Gastrocnemius medialis (tissue), 4 donors: ENCODE measurements around the gene CYTL1.
"Not testable (repeated sequence)": the region's sequence is repeated elsewhere in the genome, so short reads cannot be mapped to it uniquely, and the experiment has no call there.

ENCODE experiments used
- CTCF ChIP-seq, 5 experiments: fragments of 450-650 bp in 3 of 5; fragments of 200-600 bp in 2 of 5; sonication (generic) in 2 of 5; IDR thresholded peaks in 4 of 5; conservative IDR thresholded peaks in 1 of 5; 1 replicate in 4 of 5; 2 replicates in 1 of 5; pipeline ENCODE4 v1.5.1; 2016 to 2019; ENCODE audit warnings: antibody characterized with exemption in 5 of 5, mild to moderate bottlenecking in 3 of 5, moderate library complexity in 3 of 5
- POLR2A ChIP-seq, 2 donors: fragments of 450-650 bp; IDR thresholded peaks; one replicate each; pipeline ENCODE4 v1.6.1; 2017; ENCODE audit warnings: antibody characterized with exemption in 2 of 2, mild to moderate bottlenecking in 2 of 2, moderate library complexity in 2 of 2

- not testable (repeated sequence) for TF ChIP-seq CTCF (IDR thresholded peaks at IDR 0.05 in 4 of 5, conservative IDR thresholded peaks at IDR 0.05 in 1 of 5); POLR2A (IDR thresholded peaks at IDR 0.05)
Observed at GRCh38 chr4:5006932-5007331, 12.3 kb downstream of the CYTL1 start.
